Naive thymus-derived CD4-positive, alpha-beta T cell (primary cell): ENCODE measurements around the gene ATP7B. TPM values are rescaled to one million over a fixed set of nuclear protein-coding genes. Genes with fewer than 3 reads are reported as not detected.

Experiments
- ATAC-seq: fragments of 150-1000 bp; cut with Tn5 transposase; 2 replicates; pipeline ENCODE4 v1.10.0; 2021; ENCODE audit warnings: mild to moderate bottlenecking, moderate library complexity
- CTCF ChIA-PET: fragments of 350-600 bp; sonication (Branson Sonifier 250); formaldehyde crosslinking; loops from one replicate; lab custom pipeline; 2021; ENCODE audit warnings: antibody characterized with exemption; lab: Charles Lee
- POLR2A ChIA-PET: fragments of 350-600 bp; sonication (Branson Sonifier 250); formaldehyde crosslinking; loops from one replicate; lab custom pipeline; 2021; ENCODE audit warnings: antibody characterized with exemption, inconsistent platforms; lab: Charles Lee
- DNase-seq, 9 donors: peaks; one replicate each; pipeline versions ENCODE4 v3.0.0 to v3.0.0-alpha.2; 2020 to 2022; ENCODE audit warnings: mixed read lengths in 1 of 9
- H3K27ac ChIP-seq: one replicate; pipeline ENCODE4 v1.7.0; 2013; ENCODE audit warnings: mild to moderate bottlenecking, low read depth, low read length, moderate library complexity
- H3K27me3 ChIP-seq, 2 donors: one replicate each; pipeline ENCODE4 v1.7.0; 2013; ENCODE audit warnings: low read length in 2 of 2, mild to moderate bottlenecking in 2 of 2, moderate library complexity in 2 of 2; ENCODE audit not compliant: control insufficient read depth in 2 of 2, insufficient read depth in 2 of 2
- H3K36me3 ChIP-seq, 3 experiments: 1 replicate in 2 of 3; 2 replicates in 1 of 3; pipeline ENCODE4 v1.7.0; 2013; ENCODE audit warnings: low read length in 3 of 3, mild to moderate bottlenecking in 3 of 3, moderate library complexity in 1 of 3; ENCODE audit not compliant: insufficient read depth in 3 of 3, control insufficient read depth in 2 of 3
- H3K4me1 ChIP-seq, 2 donors: one replicate each; pipeline ENCODE4 v1.7.0; 2013; ENCODE audit warnings: low read length in 2 of 2, mild to moderate bottlenecking in 2 of 2, moderate library complexity in 1 of 2; ENCODE audit not compliant: control insufficient read depth in 2 of 2, insufficient read depth in 2 of 2
- H3K4me3 ChIP-seq: 2 replicates; pipeline ENCODE4 v1.7.0; 2013; ENCODE audit warnings: mild to moderate bottlenecking, low read length
- H3K9me3 ChIP-seq, 3 experiments: 1 replicate in 2 of 3; 2 replicates in 1 of 3; pipeline ENCODE4 v1.7.0; 2013; ENCODE audit warnings: low read length in 3 of 3; ENCODE audit not compliant: control insufficient read depth in 2 of 3
- H3K27ac Mint-ChIP-seq, 9 donors: one replicate each; pipeline ENCODE4 v1.8.0; 2020 to 2022; ENCODE audit warnings: mixed read lengths in 9 of 9, mild to moderate bottlenecking in 8 of 9, moderate library complexity in 5 of 9, inconsistent platforms in 2 of 9
- H3K27me3 Mint-ChIP-seq, 5 donors: one replicate each; pipeline ENCODE4 v1.8.0; 2021 to 2022; ENCODE audit warnings: mixed read lengths in 5 of 5, mild to moderate bottlenecking in 1 of 5
- H3K36me3 Mint-ChIP-seq, 5 donors: one replicate each; pipeline ENCODE4 v1.8.0; 2020 to 2022; ENCODE audit warnings: mixed read lengths in 5 of 5, mild to moderate bottlenecking in 3 of 5, inconsistent platforms in 1 of 5
- H3K4me1 Mint-ChIP-seq, 7 donors: one replicate each; pipeline ENCODE4 v1.8.0; 2020 to 2022; ENCODE audit warnings: mixed read lengths in 7 of 7, mild to moderate bottlenecking in 3 of 7, inconsistent platforms in 1 of 7
- H3K4me3 Mint-ChIP-seq, 10 donors: one replicate each; pipeline ENCODE4 v1.8.0; 2020 to 2022; ENCODE audit warnings: mild to moderate bottlenecking in 10 of 10, mixed read lengths in 10 of 10, moderate library complexity in 6 of 10, inconsistent platforms in 2 of 10
- H3K9me3 Mint-ChIP-seq, 11 donors: one replicate each; pipeline ENCODE4 v1.8.0; 2020 to 2022; ENCODE audit warnings: mixed read lengths in 11 of 11, mild to moderate bottlenecking in 4 of 11, inconsistent platforms in 1 of 11, moderate library complexity in 1 of 11
- intact Hi-C, 2 donors: fragments of 100-400 bp; cut with micrococcal nuclease; formaldehyde crosslinking; loops; one replicate each; pipeline ENCODE4 v1.15.1; 2023
- polyA plus RNA-seq, 2 donors: library from polyadenylated mRNA; unstranded; fragments of 300-500 nt; fragmentation: Illumina TruSeq; gene quantifications; one replicate each; pipeline ENCODE4 v1.2.3, GENCODE V29; 2021
- total RNA-seq, 6 experiments: library from RNA in 5 of 6; stranded (reverse) in 5 of 6; gene quantifications; 1 replicate in 5 of 6; 2 replicates in 1 of 6; pipeline ENCODE4 v1.2.3 and lab custom pipeline; 2021 to 2026

The ATP7B gene
- total and polyA plus RNA-seq, 7 experiments from 2014 or later = 0.18 to 1.4 (median 1.3) TPM

- intact Hi-C loops = no loop called here
- H3K4me1 ChIP-seq = peaks cover 6 to 29% of the 10 kb centered on the region in 2 donors
These were observed 72.8 kb downstream of the ATP7B start for GRCh38 chr13:51938454-51938853.

DNA sequence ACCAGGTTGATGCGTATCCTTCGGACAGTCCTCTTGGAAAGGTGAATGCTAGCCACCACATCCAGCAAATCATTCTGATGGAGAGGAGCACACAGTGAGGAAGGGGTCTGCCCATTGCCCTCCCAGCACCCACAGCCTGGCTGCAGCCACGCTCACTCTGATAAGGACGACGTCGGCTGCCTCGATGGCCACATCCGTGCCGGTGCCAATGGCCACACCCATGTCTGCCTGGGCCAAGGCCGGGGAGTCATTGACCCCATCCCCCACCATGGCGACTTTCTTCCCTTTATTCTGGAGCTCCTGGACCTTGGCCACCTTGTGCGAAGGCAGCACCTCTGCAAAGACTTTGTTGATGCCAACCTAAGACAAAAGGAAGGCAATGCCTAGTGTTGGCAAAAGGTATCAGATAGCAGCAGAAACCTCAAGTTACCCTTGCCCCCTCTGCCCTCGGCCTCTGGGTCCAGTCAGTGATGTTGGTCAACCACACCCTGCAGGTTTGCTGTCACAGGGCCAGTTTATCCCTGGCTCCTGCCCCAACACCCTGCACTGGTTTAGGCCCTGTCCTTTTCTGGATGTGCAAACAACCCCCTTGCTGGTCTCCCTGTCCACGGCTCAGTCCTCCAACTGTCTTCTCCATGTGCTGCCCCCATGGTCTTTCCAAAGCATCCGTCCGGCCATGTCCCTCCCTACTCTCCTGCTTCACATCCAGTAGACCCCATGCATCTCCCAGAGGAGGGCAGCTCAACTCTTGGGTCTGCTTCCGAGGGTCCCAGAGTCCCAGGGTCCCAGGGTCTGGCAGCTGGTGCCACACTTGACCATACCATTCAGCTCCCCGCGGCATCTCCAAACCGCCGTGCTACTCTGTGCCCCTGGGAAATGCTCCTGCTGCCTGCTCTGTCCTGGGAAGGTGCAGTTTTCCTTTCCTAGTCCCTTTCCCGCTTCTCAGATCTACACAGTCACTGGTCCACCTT, 73.6 kb downstream of the ATP7B start:
- intact Hi-C loops = loop anchor here in 1 of 2 donors (2.0 kb wide), 1 partner anchor 189 kb away; no protein-coding TSS in a partner anchor
- H3K27ac ChIP-seq = no peak overlapping the region
- no peaks in the 10 kb centered on the region for H3K27me3 ChIP-seq
- DNase-seq (no peak), ATAC-seq (no peak)
- no peaks in the 10 kb centered on the region for H3K36me3 Mint-ChIP-seq
- no peaks in the 10 kb centered on the region for H3K9me3 ChIP-seq
- H3K9me3 Mint-ChIP-seq = peaks cover 0 to 2% (median 0%) of the 10 kb centered on the region in 11 donors
- H3K4me3 ChIP-seq = no peak overlapping the region
- CTCF ChIA-PET = interaction anchor here (1.1 kb wide), 1 partner anchor 42 kb away, joined by 3 read pairs; no protein-coding TSS in a partner anchor
- H3K4me1 ChIP-seq = peaks cover 4 to 20% of the 10 kb centered on the region in 2 donors
- H3K27me3 Mint-ChIP-seq = peaks cover 0 to 15% (median 0%) of the 10 kb centered on the region in 5 donors
- H3K4me3 Mint-ChIP-seq = peak overlapping the region in 1 of 10 donors; percentile 41
- peak overlapping the region in 4 of 9 donors; percentile 17 to 58 (median 29) for H3K27ac Mint-ChIP-seq
- POLR2A ChIA-PET = no interaction called here
- H3K36me3 ChIP-seq = no peaks in the 10 kb centered on the region
- H3K4me1 Mint-ChIP-seq = peaks cover 13 to 38% (median 30%) of the 10 kb centered on the region in 7 donors

More at GRCh38 chr13:51938454-51938853, 72.8 kb downstream of the ATP7B start:
- DNase-seq (no peak), ATAC-seq (no peak)
- ChIA-PET POLR2A (no interaction called here), CTCF (interaction anchor here (0.6 kb wide), 1 partner anchor 750 kb away, joined by 3 read pairs; no protein-coding TSS in a partner anchor)
- Mint-ChIP-seq H3K4me3 (peak overlapping the region in 1 of 10 donors; percentile 30), H3K36me3 (no peaks in the 10 kb centered on the region), H3K4me1 (peaks cover 19 to 47% (median 38%) of the 10 kb centered on the region in 7 donors), H3K27ac (peak overlapping the region in 3 of 9 donors; percentile 10 to 63 (median 38)), H3K27me3 (peaks cover 0 to 18% (median 0%) of the 10 kb centered on the region in 5 donors), H3K9me3 (peaks cover 0 to 2% (median 0%) of the 10 kb centered on the region in 11 donors)
- H3K9me3 ChIP-seq = no peaks in the 10 kb centered on the region
- H3K27ac ChIP-seq = no peak overlapping the region
- H3K27me3 ChIP-seq = no peaks in the 10 kb centered on the region
- no peak overlapping the region for H3K4me3 ChIP-seq
- no peaks in the 10 kb centered on the region for H3K36me3 ChIP-seq

DNA sequence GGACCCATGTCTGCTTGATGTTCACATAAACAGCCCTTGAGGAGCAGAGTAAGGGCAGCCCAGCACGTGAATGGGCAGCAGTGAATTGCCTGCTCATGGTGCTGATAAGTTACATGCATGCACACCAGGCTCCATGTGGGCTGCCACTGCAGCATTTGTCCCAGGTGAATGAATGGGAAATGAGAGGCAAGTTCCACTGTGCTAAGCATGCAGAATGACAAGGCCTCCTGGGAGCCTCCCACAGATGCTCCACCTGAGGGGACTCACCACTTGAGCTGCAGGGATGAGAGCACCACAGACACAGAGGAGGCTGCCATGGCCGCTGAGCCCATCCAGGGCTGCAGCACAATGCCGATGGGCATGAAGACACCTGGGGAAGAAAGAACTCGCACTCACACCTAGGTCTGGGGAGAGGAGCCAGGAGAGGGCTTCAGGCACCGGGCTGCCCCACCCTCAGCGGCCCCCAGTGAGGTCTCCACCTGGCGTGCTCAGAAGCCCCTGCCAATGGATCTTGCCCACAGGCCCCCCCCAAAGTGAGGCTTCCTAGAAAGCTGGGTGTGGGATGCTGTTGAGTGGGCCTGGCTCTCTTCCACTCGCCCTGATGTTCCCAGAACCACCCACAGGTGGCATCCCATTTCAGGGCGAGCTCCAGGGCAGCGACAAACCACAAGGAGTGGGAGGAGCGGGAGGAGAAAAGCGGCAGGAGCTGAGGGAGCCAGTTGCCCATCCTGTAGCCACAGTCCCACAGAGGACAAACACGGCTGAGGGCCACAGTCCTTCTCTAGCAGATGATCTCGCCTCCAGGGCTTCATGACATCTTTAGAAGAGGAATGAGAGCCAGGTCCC, 75.7 kb downstream of the ATP7B start:
- Histone ChIP-seq H3K36me3 (no peaks in the 10 kb centered on the region), H3K4me3 (no peak overlapping the region), H3K27ac (no peak overlapping the region), H3K9me3 (no peaks in the 10 kb centered on the region), H3K4me1 (no peaks in the 10 kb centered on the region), H3K27me3 (no peaks in the 10 kb centered on the region)
- ChIA-PET POLR2A (interaction anchor here (0.7 kb wide), 1 partner anchor 12 kb away, joined by 3 read pairs; no protein-coding TSS in a partner anchor), CTCF (interaction anchor here (0.8 kb wide), 1 partner anchor 192 kb away, joined by 3 read pairs; no protein-coding TSS in a partner anchor)
- Mint-ChIP-seq H3K27ac (peak overlapping the region in 1 of 9 donors; percentile 51), H3K4me3 (no peak overlapping the region), H3K27me3 (peaks cover 0 to 3% (median 0%) of the 10 kb centered on the region in 5 donors), H3K9me3 (peaks cover 0 to 2% (median 0%) of the 10 kb centered on the region in 11 donors), H3K4me1 (peaks cover 0 to 18% (median 10%) of the 10 kb centered on the region in 7 donors), H3K36me3 (no peaks in the 10 kb centered on the region)
- DNase-seq (no peak), ATAC-seq (no peak)
- intact Hi-C loops = loop anchor here in 1 of 2 donors (2.0 kb wide), 1 partner anchor 191 kb away; no protein-coding TSS in a partner anchor

GRCh38 chr13:51934461-51935087, 76.7 kb downstream of the ATP7B start:
- Histone ChIP-seq H3K9me3 (no peaks in the 10 kb centered on the region), H3K27ac (no peak overlapping the region), H3K27me3 (no peaks in the 10 kb centered on the region), H3K36me3 (no peaks in the 10 kb centered on the region), H3K4me1 (no peaks in the 10 kb centered on the region), H3K4me3 (no peak overlapping the region)
- Mint-ChIP-seq H3K4me3 (no peak overlapping the region), H3K27me3 (peaks cover 0 to 2% (median 0%) of the 10 kb centered on the region in 5 donors), H3K36me3 (no peaks in the 10 kb centered on the region), H3K9me3 (peaks cover 0 to 2% (median 0%) of the 10 kb centered on the region in 11 donors), H3K27ac (no peak overlapping the region), H3K4me1 (peaks cover 0 to 14% (median 9%) of the 10 kb centered on the region in 7 donors)
- POLR2A ChIA-PET = interaction anchor here (0.7 kb wide), 1 partner anchor 13 kb away, joined by 3 read pairs; no protein-coding TSS in a partner anchor
- CTCF ChIA-PET = no interaction called here
- DNase-seq (no peak), ATAC-seq (peak; percentile 19)
- intact Hi-C loops = no loop called here

- no peak for DNase-seq
- Mint-ChIP-seq H3K4me3 (no peak overlapping the region), H3K27me3 (no peaks in the 10 kb centered on the region), H3K36me3 (no peaks in the 10 kb centered on the region), H3K4me1 (peaks cover 0 to 8% (median under 1%) of the 10 kb centered on the region in 7 donors), H3K27ac (no peak overlapping the region), H3K9me3 (peaks cover 0 to 2% (median 0%) of the 10 kb centered on the region in 11 donors)
- Histone ChIP-seq H3K9me3 (no peaks in the 10 kb centered on the region), H3K4me3 (no peak overlapping the region), H3K4me1 (no peaks in the 10 kb centered on the region), H3K27ac (no peak overlapping the region), H3K27me3 (no peaks in the 10 kb centered on the region), H3K36me3 (no peaks in the 10 kb centered on the region)
- intact Hi-C loops = no loop called here
- ATAC-seq = no peak
- ChIA-PET POLR2A (no interaction called here), CTCF (no interaction called here)
These were observed 77.7 kb downstream of the ATP7B start for GRCh38 chr13:51933466-51934058.
